ENCODE results near the gene RNF8.
"Not testable (repeated sequence)": the region's sequence is repeated elsewhere in the genome, so short reads cannot be mapped to it uniquely, and the experiment has no call there.

The RNF8 gene

DNA sequence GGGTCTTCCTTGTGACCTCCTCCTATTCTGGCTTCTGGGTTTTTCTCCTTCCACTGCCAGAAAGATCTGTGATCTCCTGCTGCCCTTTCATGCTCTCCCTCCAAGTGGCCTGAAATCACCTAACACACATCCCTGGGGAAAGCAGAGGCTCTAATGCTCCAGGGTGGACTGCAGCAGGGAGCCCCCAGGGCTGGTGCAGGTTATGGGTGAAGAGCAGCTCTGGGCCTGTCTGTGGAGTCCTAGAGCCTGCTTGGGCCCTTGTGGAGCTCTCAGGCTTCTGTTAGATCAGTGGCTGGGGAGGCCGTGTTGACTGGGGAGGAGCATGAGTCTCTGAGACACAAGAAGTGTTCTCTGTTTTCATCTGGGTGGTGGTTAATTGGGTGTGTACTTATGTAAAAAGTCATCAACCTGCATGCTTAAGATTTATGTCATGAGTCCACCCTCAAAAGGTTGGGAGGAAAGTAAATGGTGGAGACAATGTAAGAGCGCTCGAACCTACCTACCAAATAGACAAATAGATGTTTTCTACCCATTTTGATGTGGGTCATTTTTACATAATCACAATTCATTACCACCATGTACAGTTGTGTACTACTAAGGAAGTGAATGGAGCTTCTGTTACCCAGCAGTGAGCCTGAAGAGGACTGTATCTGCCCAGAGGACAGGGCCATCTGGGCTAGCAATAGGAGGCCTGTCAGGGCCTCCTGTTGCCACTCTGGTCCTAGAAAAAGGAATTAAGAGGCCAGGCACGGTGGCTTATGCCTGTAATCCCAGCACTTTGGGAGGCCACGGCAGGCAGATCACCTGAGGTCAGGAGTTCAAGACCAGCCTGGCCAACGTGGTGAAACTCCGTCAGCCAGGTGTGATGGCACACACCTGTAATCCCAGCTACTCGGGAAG is 32.0 kb upstream of the RNF8 start:
- in situ Hi-C loops (cut with HindIII; ENCODE audit: low sequenced_read_pairs) = no loop called here

DNA sequence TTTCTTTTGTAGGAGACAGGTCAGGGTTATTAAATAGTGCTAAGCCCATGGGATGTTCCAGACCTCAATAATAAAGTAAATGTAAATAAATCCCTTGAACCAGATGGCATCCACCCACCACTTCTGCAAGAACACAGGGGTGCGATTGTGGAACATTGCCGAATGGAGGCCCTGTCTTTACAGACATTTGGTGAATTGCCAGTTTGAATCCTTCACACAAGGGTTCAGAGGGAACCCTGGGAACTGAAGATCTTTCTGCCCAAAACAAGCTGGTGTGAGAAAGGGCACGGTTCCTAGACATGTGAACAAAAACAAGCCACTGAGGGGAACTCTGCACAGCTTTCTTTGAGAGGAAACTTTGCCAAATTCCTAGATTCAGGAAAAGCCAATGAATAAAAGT is 30.2 kb upstream of the RNF8 start:
- in situ Hi-C loops (cut with HindIII; ENCODE audit: low sequenced_read_pairs) = no loop called here

DNA sequence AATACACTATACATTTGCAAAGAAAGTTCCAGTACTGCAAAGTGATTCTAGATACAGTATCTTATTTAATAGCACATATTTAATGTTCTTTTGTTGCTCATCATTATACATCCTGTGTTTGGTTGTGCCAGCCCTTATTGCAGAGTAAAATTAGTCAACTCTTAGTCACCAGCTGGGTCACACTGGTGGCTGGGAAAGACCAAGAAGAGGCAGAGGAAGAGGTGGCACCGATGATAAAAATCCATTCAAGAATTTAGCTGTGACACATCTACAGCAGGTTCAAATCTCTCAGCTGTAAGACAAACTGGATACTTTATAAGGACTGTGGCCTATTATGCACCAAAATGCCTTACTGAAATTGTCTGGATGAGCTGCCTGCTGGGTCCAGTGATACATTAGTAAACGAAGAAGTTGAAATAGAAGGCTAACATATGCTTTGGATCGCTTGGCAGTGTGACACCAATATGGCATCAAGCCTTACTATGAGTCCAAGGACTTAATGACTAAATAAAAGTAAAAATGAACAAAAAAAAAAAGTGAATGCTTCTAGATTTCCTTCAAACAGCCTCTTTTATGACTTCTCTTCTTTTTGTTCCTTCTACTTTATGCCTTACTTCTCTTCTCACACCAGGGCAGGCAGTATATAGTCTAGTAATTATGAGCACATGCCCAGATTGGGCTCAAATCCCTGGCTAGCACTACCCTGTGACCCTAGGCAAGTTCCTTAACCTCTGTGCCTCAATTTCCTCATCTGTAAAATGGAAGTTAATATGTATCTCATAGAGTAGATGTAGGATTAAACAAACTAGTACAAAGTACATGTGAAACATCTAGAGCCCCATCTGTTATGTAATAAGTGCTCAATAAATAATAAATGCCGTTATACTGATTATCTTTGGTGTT is 29.4 kb upstream of the RNF8 start:
- in situ Hi-C loops (cut with HindIII; ENCODE audit: low sequenced_read_pairs) = no loop called here

- in situ Hi-C loops (cut with HindIII; ENCODE audit: low sequenced_read_pairs) = not testable (repeated sequence)
These were observed 23.4 kb upstream of the RNF8 start for GRCh38 chr6:37330345-37330744.

- in situ Hi-C loops (cut with HindIII; ENCODE audit: low sequenced_read_pairs) = no loop called here
These were observed 22.7 kb upstream of the RNF8 start for GRCh38 chr6:37331047-37331446.

GRCh38 chr6:37332894-37333293 is 20.9 kb upstream of the RNF8 start:
- in situ Hi-C loops (cut with HindIII; ENCODE audit: low sequenced_read_pairs) = no loop called here

GRCh38 chr6:37334047-37334446 is 19.7 kb upstream of the RNF8 start:
- in situ Hi-C loops (cut with HindIII; ENCODE audit: low sequenced_read_pairs) = no loop called here

DNA sequence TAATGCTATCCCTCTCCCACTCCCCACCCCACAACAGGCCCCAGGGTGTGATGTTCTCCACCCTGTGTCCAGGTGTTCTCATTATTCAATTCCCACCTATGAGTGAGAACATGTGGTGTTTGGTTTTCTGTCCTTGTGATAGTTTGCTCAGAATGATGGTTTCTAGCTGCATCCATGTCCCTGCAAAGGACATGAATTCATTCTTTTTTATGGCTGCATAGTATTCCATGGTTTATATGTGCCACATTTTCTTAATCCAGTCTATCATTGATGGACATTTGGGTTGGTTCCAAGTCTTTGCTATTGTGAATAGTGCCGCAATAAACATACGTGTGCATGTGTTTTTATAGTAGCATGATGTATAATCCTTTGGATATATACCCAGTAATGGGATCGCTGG is 15.5 kb upstream of the RNF8 start:
- in situ Hi-C loops (cut with HindIII; ENCODE audit: low sequenced_read_pairs) = not testable (repeated sequence)

GRCh38 chr6:37338745-37339255 is 15.0 kb upstream of the RNF8 start:
- in situ Hi-C loops (cut with HindIII; ENCODE audit: low sequenced_read_pairs) = no loop called here

DNA sequence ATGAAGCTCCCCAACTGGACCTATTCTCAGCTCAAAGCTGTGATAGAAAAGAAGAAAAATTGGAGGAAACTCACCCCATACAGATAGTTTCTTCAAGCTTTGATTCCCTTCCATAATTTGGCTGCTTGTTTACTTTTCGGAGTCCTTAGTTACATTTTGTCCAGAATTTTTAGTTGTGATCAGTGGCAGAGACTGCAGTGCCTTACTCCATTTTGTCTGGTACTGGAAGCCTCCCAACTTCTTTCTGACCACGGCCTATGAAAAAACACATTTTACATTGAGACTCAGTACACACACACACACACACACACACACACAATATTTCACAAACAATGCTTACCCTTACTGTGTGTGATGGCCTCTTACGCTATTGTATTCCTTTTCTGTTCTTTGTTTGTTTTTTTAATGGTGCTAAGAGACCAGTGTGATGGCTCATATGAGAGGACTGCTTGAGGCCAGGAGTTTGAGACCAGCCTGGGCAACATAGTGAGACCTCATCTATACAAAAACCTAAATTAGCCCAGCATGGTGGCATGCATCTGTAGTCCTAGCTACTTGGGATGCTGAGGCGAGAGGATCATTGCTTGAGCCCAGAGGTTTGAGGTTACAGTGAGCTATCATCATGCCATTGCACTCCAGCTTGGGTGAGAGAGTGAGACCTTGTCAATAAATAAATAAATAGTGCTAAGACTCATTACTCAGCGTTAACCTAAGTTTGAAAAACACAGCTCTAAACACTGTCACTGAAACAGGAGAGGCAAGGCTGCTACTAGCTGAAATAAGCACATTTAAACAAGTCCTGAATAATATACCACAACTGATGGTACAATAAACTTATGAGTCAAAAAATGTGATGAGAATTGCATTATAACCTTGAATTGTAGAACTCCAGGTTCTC is 13.8 kb upstream of the RNF8 start:
- in situ Hi-C loops (cut with HindIII; ENCODE audit: low sequenced_read_pairs) = no loop called here

DNA sequence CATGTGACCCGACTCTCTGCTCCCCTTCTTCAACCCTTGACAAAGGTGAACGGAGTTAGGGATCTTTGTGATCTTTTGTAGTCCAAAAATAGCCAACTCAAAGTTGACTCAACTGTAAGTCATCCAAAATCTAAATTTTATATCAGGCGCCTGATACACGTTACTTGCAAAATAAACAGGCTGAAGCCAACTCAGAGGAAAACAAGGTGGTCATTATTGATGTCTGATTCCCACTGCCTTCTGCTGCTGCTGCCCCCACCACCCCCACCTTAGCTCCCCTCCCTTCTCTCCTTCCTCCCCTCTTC is 13.2 kb upstream of the RNF8 start:
- in situ Hi-C loops (cut with HindIII; ENCODE audit: low sequenced_read_pairs) = no loop called here

DNA sequence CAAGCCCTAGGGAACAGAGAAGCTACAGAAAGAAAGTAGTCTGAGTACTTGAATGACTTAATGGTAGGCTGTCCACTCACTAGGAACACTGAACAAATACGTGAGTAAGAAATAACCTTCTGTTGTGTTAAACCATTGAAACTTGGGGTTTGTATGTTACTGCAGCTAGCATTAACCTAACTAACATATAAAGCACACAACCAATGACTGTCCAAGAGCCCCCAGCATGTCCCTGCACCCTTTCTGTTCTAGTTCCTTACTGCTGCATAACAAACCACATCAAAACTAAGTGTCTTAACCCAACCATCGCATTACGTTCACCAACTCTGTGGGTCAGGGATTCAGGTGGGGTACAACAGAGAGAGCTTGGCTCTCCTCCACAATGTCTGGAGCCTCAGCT is 10.5 kb upstream of the RNF8 start:
- in situ Hi-C loops (cut with HindIII; ENCODE audit: low sequenced_read_pairs) = no loop called here

DNA sequence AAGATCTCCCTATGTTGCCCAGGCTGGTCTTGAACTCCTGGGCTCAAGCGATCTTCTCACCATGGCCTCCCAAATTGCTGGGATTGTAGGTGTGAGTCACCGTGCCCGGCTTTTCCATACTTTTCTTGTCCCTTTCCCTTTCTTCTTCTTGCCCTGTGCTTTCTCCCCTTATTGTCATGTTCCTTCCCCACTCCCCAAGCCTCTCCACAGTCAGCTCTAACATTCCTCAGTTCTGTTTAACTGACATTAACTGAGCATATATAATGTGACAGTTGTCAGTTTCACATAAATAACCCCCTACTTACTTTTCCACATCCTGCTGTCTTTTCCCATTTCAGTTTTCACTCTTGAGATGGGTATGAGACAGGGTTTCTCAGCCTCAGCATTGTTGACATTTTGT is 9.5 kb upstream of the RNF8 start:
- in situ Hi-C loops (cut with HindIII; ENCODE audit: low sequenced_read_pairs) = no loop called here

DNA sequence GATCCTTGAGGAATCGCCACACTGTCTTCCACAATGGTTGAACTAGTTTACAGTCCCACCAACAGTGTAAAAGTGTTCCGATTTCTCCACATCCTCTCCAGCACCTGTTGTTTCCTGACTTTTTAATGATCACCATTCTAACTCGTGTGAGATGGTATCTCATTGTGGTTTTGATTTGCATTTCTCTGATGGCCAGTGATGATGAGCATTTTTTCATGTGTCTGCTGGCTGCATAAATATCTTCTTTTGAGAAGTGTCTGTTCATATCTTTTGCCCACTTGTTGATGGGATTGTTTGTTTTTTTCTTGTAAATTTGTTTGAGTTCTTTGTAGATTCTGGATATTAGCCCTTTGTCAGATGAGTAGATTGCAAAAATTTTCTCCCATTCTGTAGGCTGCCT is 8.0 kb upstream of the RNF8 start:
- in situ Hi-C loops (cut with HindIII; ENCODE audit: low sequenced_read_pairs) = not testable (repeated sequence)

DNA sequence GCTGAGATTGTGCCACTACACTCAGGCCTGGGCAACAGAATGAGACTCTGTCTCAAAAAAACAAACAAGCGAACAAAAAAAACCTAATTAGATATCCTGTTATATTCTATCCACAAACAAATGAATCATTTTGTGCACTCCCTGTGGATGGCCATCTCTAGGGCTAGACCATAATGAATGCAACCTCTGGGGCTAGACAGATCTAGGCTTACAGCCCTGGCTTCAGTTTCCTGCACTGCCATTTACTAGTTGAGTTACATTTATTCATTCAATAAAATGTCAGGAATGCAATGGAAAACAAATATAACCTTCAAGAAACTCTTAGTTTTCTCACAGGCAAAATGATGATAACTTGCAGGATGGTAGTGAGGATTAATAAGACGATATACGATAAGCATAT is 6.6 kb upstream of the RNF8 start:
- in situ Hi-C loops (cut with HindIII; ENCODE audit: low sequenced_read_pairs) = no loop called here

DNA sequence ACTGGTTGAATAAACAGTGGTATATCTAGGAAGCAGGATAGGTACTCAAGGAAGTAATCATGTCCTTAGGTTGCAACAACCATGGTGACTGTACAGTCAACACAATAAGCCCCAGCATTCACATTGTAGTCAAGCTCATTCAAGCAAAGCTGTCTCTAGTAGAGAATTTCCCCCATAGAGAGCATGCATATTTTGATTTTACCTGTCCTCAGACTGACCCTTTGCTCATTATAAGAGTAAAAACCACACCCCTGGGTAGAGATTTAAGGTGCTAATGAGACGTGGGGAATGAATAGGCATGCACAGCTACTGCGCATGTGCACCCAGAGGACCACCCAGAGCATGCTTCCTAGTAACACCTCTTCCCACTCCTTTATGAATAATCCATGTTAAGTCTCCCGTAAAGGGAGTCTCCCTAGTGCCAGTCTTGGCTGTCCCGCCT is 6.1 kb upstream of the RNF8 start:
- in situ Hi-C loops (cut with HindIII; ENCODE audit: low sequenced_read_pairs) = no loop called here

- in situ Hi-C loops (cut with HindIII; ENCODE audit: low sequenced_read_pairs) = no loop called here
These were observed 2.8 kb upstream of the RNF8 start for GRCh38 chr6:37351027-37351426.

- in situ Hi-C loops (cut with HindIII; ENCODE audit: low sequenced_read_pairs) = no loop called here
These were observed 1.4 kb upstream of the RNF8 start for GRCh38 chr6:37352384-37352783.

DNA sequence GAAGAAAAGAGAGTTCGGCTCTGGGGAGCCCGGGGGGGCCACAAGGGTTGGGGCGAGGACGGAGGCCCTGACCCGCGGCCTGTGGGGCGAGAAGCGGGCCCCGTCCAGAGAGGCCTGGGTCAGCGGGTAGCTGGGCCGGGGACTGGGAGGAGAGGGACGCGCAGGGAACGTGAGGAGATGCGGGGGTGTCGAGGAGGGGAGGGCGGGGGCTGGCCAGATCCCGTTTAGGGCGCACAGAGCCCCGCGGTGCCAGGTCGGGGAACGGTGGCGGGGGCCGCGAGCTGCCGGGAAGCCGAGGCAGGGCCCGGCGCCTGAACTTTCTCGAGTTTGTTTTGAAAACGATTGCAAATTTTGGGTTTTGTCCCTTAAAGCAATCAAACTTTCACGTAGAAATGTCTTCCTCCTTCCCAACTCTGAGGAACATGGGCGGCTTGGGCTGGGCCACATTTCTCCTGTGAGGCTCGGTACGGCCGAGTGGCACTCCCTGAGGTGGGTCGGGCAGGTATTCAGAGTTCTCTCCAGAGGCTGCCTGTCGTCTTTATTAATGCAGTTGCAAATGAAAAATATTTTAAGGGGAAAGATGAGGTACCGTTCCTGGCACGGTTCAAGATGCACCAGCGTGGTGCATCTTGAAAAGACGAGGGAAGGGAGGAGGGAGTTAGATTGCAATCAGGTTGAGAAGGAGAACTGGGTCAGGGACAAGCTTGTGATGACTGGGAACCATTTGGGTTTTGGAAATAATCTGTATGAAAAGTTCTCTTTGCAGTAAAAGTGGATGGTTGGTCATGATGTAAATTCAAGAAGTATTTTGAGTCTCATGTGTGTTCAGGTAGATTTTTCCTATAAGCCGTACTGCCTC is 972 bp downstream of the RNF8 start:
- in situ Hi-C loops (cut with HindIII; ENCODE audit: low sequenced_read_pairs) = no loop called here

DNA sequence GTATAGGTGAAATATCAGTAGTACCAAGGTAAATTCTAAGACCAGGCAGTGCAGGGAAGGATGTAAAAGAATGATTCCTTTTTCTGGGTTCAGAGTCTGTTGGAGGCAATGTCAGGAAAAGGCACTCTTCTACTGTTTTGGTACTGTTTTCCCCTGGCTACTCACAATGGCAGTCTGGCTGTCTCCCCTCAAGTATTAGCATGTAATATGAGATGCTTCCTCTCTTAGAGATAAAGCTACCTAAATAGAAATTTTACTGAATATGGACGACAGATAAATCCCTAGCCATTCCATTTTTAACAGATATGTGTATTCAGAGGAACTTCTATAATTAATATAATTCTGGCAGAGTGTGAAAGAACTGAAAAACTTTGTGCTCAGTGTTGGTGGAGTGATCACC is 3.5 kb downstream of the RNF8 start:
- in situ Hi-C loops (cut with HindIII; ENCODE audit: low sequenced_read_pairs) = no loop called here
